ENCODE measurements around the gene MINDY4.

The MINDY4 gene

GRCh38 chr7:30920584-30921539 lies 149.6 kb downstream of the MINDY4 start:
- no peak for DNase-seq

GRCh38 chr7:30921540-30922401 lies 150.6 kb downstream of the MINDY4 start:
- DNase-seq: no peak

- no peak for DNase-seq
Measured at GRCh38 chr7:30922596-30922995, 151.4 kb downstream of the MINDY4 start.

- no peak for DNase-seq
Measured at GRCh38 chr7:30923009-30923773, 152.0 kb downstream of the MINDY4 start.

- no peak for DNase-seq
Measured at GRCh38 chr7:30923774-30924413, 152.7 kb downstream of the MINDY4 start.

- no peak for DNase-seq
Measured at GRCh38 chr7:30924624-30925023, 153.4 kb downstream of the MINDY4 start.

GRCh38 chr7:30925117-30925516 lies 153.9 kb downstream of the MINDY4 start:
- DNase-seq: no peak

GRCh38 chr7:30925913-30926312 lies 154.7 kb downstream of the MINDY4 start:
- no peak for DNase-seq

- DNase-seq: no peak
Measured at GRCh38 chr7:30926313-30926712, 155.1 kb downstream of the MINDY4 start.

- no peak for DNase-seq
Measured at GRCh38 chr7:30927040-30927439, 155.8 kb downstream of the MINDY4 start.

GRCh38 chr7:30927559-30927958 lies 156.3 kb downstream of the MINDY4 start:
- DNase-seq: no peak

GRCh38 chr7:30928254-30928872 lies 157.1 kb downstream of the MINDY4 start:
- DNase-seq: no peak

- DNase-seq: no peak
Measured at GRCh38 chr7:30929686-30930085, 158.5 kb downstream of the MINDY4 start.

GRCh38 chr7:30930621-30931020 lies 159.4 kb downstream of the MINDY4 start:
- no peak for DNase-seq

GRCh38 chr7:30931161-30931928 lies 160.1 kb downstream of the MINDY4 start:
- DNase-seq: no peak

- no peak for DNase-seq
Measured at GRCh38 chr7:30931929-30932540, 160.8 kb downstream of the MINDY4 start.

GRCh38 chr7:30932562-30932961 lies 161.3 kb downstream of the MINDY4 start:
- DNase-seq: no peak

- no peak for DNase-seq
Measured at GRCh38 chr7:30933124-30933974, 162.1 kb downstream of the MINDY4 start.

- no peak for DNase-seq
Measured at GRCh38 chr7:30934225-30934624, 163.0 kb downstream of the MINDY4 start.
